Panc1 (cell line): ENCODE measurements around the gene SH2D3C.

Experiments
- POLR2AphosphoS5 ChIP-seq: IDR thresholded peaks from 2 replicates; pipeline ENCODE4 v1.6.1; 2012; ENCODE audit warnings: mild to moderate bottlenecking, low read depth, low read length, moderate library complexity
- SIN3A ChIP-seq: IDR thresholded peaks from 2 replicates; pipeline ENCODE4 v1.6.1; 2012; ENCODE audit warnings: low read depth, mild to moderate bottlenecking, low read length, moderate library complexity, borderline replicate concordance; ENCODE audit not compliant: insufficient read depth
- TF ChIP-seq, protein P1 (sequence below): fragments of 450-650 bp; IDR thresholded peaks from 2 replicates; pipeline ENCODE4 v1.5.1; 2017; ENCODE audit warnings: mild to moderate bottlenecking
- TF ChIP-seq, protein P2 (sequence below), 2 experiments: IDR thresholded peaks; 2 replicates each; pipeline ENCODE4 v1.6.1; 2011 to 2012; ENCODE audit warnings: low read depth in 2 of 2, control low read depth in 1 of 2, low read length in 1 of 2, mild to moderate bottlenecking in 1 of 2, moderate library complexity in 1 of 2; ENCODE audit not compliant: insufficient read depth in 1 of 2

DNA sequence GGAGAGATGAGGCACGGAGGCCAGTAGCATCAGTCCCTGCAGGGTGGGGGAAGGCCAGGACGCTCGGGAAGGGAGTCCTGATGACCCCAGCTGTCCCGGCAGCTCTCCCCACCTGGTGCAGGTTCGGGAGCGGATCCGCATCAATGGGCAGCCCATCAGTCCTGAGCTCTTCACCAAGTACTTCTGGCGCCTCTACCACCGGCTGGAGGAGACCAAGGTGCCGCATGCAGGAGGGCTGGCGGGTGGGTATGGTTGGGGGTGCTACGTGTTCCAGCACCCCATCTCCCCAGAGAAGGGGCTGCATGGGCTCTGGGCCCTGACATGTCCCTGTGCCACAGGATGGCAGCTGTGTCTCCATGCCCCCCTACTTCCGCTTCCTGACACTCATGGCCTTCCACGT is 28.4 kb upstream of the SH2D3C start:
- TF ChIP-seq, protein P1, sequence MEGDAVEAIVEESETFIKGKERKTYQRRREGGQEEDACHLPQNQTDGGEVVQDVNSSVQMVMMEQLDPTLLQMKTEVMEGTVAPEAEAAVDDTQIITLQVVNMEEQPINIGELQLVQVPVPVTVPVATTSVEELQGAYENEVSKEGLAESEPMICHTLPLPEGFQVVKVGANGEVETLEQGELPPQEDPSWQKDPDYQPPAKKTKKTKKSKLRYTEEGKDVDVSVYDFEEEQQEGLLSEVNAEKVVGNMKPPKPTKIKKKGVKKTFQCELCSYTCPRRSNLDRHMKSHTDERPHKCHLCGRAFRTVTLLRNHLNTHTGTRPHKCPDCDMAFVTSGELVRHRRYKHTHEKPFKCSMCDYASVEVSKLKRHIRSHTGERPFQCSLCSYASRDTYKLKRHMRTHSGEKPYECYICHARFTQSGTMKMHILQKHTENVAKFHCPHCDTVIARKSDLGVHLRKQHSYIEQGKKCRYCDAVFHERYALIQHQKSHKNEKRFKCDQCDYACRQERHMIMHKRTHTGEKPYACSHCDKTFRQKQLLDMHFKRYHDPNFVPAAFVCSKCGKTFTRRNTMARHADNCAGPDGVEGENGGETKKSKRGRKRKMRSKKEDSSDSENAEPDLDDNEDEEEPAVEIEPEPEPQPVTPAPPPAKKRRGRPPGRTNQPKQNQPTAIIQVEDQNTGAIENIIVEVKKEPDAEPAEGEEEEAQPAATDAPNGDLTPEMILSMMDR, result no peak
- TF ChIP-seq POLR2AphosphoS5 (no peak), SIN3A (no peak)
- TF ChIP-seq, protein P2, sequence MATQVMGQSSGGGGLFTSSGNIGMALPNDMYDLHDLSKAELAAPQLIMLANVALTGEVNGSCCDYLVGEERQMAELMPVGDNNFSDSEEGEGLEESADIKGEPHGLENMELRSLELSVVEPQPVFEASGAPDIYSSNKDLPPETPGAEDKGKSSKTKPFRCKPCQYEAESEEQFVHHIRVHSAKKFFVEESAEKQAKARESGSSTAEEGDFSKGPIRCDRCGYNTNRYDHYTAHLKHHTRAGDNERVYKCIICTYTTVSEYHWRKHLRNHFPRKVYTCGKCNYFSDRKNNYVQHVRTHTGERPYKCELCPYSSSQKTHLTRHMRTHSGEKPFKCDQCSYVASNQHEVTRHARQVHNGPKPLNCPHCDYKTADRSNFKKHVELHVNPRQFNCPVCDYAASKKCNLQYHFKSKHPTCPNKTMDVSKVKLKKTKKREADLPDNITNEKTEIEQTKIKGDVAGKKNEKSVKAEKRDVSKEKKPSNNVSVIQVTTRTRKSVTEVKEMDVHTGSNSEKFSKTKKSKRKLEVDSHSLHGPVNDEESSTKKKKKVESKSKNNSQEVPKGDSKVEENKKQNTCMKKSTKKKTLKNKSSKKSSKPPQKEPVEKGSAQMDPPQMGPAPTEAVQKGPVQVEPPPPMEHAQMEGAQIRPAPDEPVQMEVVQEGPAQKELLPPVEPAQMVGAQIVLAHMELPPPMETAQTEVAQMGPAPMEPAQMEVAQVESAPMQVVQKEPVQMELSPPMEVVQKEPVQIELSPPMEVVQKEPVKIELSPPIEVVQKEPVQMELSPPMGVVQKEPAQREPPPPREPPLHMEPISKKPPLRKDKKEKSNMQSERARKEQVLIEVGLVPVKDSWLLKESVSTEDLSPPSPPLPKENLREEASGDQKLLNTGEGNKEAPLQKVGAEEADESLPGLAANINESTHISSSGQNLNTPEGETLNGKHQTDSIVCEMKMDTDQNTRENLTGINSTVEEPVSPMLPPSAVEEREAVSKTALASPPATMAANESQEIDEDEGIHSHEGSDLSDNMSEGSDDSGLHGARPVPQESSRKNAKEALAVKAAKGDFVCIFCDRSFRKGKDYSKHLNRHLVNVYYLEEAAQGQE (IDR thresholded peaks at IDR 0.05; ENCODE audit: insufficient read depth in 1 of 2, low read depth in 2 of 2, low read length in 1 of 2), result no peak
